AG04450 (cell line): Measurements from ENCODE around the gene MFSD11. TPM values are rescaled to one million over a fixed set of nuclear protein-coding genes. Genes with fewer than 3 reads are reported as not detected.
"Not testable (repeated sequence)": the region's sequence is repeated elsewhere in the genome, so short reads cannot be mapped to it uniquely, and the experiment has no call there.

Experiments
- CTCF ChIA-PET: fragments of 300-600, 350-600 bp; formaldehyde crosslinking; extraction: SDS; loops from one replicate; lab custom pipeline; 2022; ENCODE audit warnings: antibody characterized with exemption, inconsistent platforms; lab: Charles Lee
- POLR2A ChIA-PET: fragments of 350-600 bp; formaldehyde crosslinking; extraction: SDS; loops from one replicate; lab custom pipeline; 2021; ENCODE audit warnings: antibody characterized with exemption, inconsistent platforms; lab: Yijun Ruan, JAX
- DNase-seq: peaks from one replicate; pipeline ENCODE4 v3.0.0-alpha.2; 2011; ENCODE audit warnings: low read depth, low spot score
- H3K27ac ChIP-seq: one replicate; pipeline ENCODE4 v1.5.1; 2012; ENCODE audit warnings: low read depth, low read length, control low read depth
- H3K27me3 ChIP-seq: one replicate; pipeline ENCODE4 v1.6.0; 2012; ENCODE audit warnings: low read length; ENCODE audit not compliant: control insufficient read depth, insufficient read depth
- H3K4me3 ChIP-seq: 2 replicates; pipeline ENCODE4 v1.5.1; 2011; ENCODE audit warnings: mild to moderate bottlenecking, low read depth, low read length, control low read depth
- H3K9me3 ChIP-seq: 2 replicates; pipeline ENCODE4 v1.5.1; 2012; ENCODE audit warnings: low read length; ENCODE audit not compliant: control insufficient read depth, insufficient read depth
- CTCF ChIP-seq: IDR thresholded peaks from 2 replicates; pipeline ENCODE4 v1.5.1; 2011; ENCODE audit warnings: low read depth, low read length, control low read depth, inconsistent platforms
- polyA plus RNA-seq: library from polyadenylated mRNA; depleted of rRNA; stranded (reverse); fragments of >200 nt; gene quantifications from 2 replicates; pipeline ENCODE4 v1.2.3, GENCODE V29; 2011

The MFSD11 gene
- polyA plus RNA-seq, 1 experiment: 21.1 TPM

GRCh38 chr17:76811834-76812233 lies 73.9 kb downstream of the MFSD11 start:
- no peak for TF ChIP-seq CTCF
- no peaks in the 10 kb centered on the region for H3K9me3 ChIP-seq
- CTCF ChIA-PET: interaction anchor here (0.6 kb wide), 1 partner anchor 12 kb away, joined by 3 read pairs; no protein-coding TSS in a partner anchor

GRCh38 chr17:76812263-76812662 lies 74.3 kb downstream of the MFSD11 start:
- Histone ChIP-seq H3K27ac (no peak overlapping the region), H3K4me3 (no peak overlapping the region), H3K9me3 (no peaks in the 10 kb centered on the region), H3K27me3 (peaks cover 5% of the 10 kb centered on the region)
- TF ChIP-seq CTCF: no peak
- no peak for DNase-seq
- CTCF ChIA-PET: interaction anchor here (0.6 kb wide), 1 partner anchor 11 kb away, joined by 3 read pairs; no protein-coding TSS in a partner anchor
- POLR2A ChIA-PET: no interaction called here

More at GRCh38 chr17:76811834-76812233, 73.9 kb downstream of the MFSD11 start:
- Histone ChIP-seq H3K27me3 (peaks cover 5% of the 10 kb centered on the region), H3K27ac (no peak overlapping the region), H3K4me3 (no peak overlapping the region)
- no peak for DNase-seq
- POLR2A ChIA-PET: no interaction called here

- ChIA-PET POLR2A (no interaction called here), CTCF (no interaction called here)
- H3K9me3 ChIP-seq: no peaks in the 10 kb centered on the region
- H3K4me3 ChIP-seq: no peak overlapping the region
- TF ChIP-seq CTCF: no peak
- DNase-seq: no peak
- H3K27ac ChIP-seq: no peak overlapping the region
- H3K27me3 ChIP-seq: peaks cover 5% of the 10 kb centered on the region
Observed at GRCh38 chr17:76812968-76813367, 75.0 kb downstream of the MFSD11 start.

- H3K27ac ChIP-seq, POLR2A ChIA-PET, H3K4me3 ChIP-seq, H3K27me3 ChIP-seq, DNase-seq, H3K9me3 ChIP-seq: not testable (repeated sequence)
- CTCF ChIA-PET: interaction anchor here (0.7 to 2.5 kb wide), 5 partner anchors 101 to 252 kb away, joined by 3 to 14 read pairs (median 4); no protein-coding TSS in a partner anchor
Observed at GRCh38 chr17:76815907-76816589, 78.1 kb downstream of the MFSD11 start.

- Histone ChIP-seq H3K9me3 (no peaks in the 10 kb centered on the region), H3K4me3 (no peak overlapping the region), H3K27me3 (peaks cover 5% of the 10 kb centered on the region), H3K27ac (no peak overlapping the region)
- DNase-seq: peak; percentile 3
- ChIA-PET CTCF (interaction anchor here (0.7 to 2.5 kb wide), 5 partner anchors 240 to 254 kb away, joined by 3 to 14 read pairs (median 4); no protein-coding TSS in a partner anchor), POLR2A (no interaction called here)
- peak; percentile 76 for TF ChIP-seq CTCF
Observed at GRCh38 chr17:76816590-76817135, 78.7 kb downstream of the MFSD11 start.
